Lower lobe of right lung (tissue), 2 donors: Measurements from ENCODE around the gene APCDD1. TPM values are rescaled to one million over a fixed set of nuclear protein-coding genes. Genes with fewer than 3 reads are reported as not detected.

Source experiments
- ATAC-seq, 2 donors: fragments of 200-7000 bp; cut with Tn5 transposase; one replicate each; pipeline ENCODE4 v1.9.1; 2020 to 2022; ENCODE audit warnings: mild to moderate bottlenecking in 2 of 2, moderate library complexity in 2 of 2
- DNase-seq: peaks from one replicate; pipeline ENCODE4 v3.0.0-alpha.2; 2020
- H3K27ac ChIP-seq: fragments of 200-600 bp; one replicate; pipeline ENCODE4 v1.8.0; 2022
- H3K27me3 ChIP-seq: fragments of 200-600 bp; one replicate; pipeline ENCODE4 v1.8.0; 2022; ENCODE audit warnings: low read depth
- H3K36me3 ChIP-seq: fragments of 200-600 bp; one replicate; pipeline ENCODE4 v1.8.0; 2022; ENCODE audit warnings: mild to moderate bottlenecking
- H3K4me1 ChIP-seq: fragments of 200-600 bp; one replicate; pipeline ENCODE4 v1.8.0; 2022
- H3K4me3 ChIP-seq: fragments of 200-600 bp; one replicate; pipeline ENCODE4 v1.8.0; 2022; ENCODE audit warnings: mild to moderate bottlenecking
- H3K9me3 ChIP-seq: fragments of 200-600 bp; one replicate; pipeline ENCODE4 v1.8.0; 2022
- intact Hi-C: fragments of 100-400 bp; cut with DNase I; formaldehyde crosslinking; loops from one replicate; pipeline ENCODE4 v1.11.0; 2022
- total RNA-seq: library from RNA; stranded (reverse); fragmentation: NEBNext Ultra II Directional; extraction: Animal tissue kit (Norgen Biotek cat#: 25700); gene quantifications from one replicate; pipeline ENCODE4 v1.2.1, GENCODE V29; 2021
- TF ChIP-seq, protein P1 (sequence below): fragments of 200-600 bp; IDR thresholded peaks from one replicate; pipeline ENCODE4 v1.8.0; 2022; ENCODE audit warnings: antibody characterized with exemption, mild to moderate bottlenecking
- donor health status: DM: no; HTN: yes; CAD: no; lungs with severe emphysema.

Gene APCDD1
- total RNA-seq, 1 donor from 2014 or later: 33.4 TPM

DNA sequence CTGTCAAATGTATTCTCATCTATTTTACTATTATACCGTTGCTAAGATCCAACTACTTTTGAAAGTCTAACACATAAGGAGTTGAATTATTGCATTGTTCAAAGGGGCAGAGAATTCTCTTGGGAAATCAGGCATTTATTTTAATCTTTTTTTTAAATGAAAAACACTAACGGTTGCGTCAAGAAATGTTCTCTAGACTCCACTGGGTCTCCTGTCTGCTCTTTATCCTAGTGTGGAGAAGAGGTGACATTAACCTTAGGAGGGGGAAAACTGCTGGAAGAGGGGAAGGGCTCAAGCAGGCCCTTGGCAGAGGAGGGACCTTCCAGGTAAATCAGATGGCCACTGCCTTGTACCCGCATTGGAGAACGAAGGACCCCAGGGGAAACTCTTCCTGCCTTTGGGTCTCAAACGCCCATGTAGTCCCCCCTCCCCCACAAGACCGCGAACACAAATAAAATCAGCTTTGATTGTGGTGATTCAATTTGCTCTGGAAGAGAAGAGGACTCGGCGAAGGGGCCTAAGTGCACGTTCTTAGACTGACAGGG, 1.1 kb upstream of the APCDD1 start:
- TF ChIP-seq, protein P1, sequence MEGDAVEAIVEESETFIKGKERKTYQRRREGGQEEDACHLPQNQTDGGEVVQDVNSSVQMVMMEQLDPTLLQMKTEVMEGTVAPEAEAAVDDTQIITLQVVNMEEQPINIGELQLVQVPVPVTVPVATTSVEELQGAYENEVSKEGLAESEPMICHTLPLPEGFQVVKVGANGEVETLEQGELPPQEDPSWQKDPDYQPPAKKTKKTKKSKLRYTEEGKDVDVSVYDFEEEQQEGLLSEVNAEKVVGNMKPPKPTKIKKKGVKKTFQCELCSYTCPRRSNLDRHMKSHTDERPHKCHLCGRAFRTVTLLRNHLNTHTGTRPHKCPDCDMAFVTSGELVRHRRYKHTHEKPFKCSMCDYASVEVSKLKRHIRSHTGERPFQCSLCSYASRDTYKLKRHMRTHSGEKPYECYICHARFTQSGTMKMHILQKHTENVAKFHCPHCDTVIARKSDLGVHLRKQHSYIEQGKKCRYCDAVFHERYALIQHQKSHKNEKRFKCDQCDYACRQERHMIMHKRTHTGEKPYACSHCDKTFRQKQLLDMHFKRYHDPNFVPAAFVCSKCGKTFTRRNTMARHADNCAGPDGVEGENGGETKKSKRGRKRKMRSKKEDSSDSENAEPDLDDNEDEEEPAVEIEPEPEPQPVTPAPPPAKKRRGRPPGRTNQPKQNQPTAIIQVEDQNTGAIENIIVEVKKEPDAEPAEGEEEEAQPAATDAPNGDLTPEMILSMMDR: no peak
- H3K36me3 ChIP-seq: no peaks in the 10 kb centered on the region
- DNase-seq (no peak), ATAC-seq (no peak)
- intact Hi-C loops: no loop called here
- peak overlapping the region; percentile 82 for H3K27ac ChIP-seq
- H3K4me3 ChIP-seq: peak overlapping the region; percentile 36
- H3K4me1 ChIP-seq: peaks cover 15% of the 10 kb centered on the region
- H3K27me3 ChIP-seq: peaks cover 4% of the 10 kb centered on the region
- no peaks in the 10 kb centered on the region for H3K9me3 ChIP-seq

DNA sequence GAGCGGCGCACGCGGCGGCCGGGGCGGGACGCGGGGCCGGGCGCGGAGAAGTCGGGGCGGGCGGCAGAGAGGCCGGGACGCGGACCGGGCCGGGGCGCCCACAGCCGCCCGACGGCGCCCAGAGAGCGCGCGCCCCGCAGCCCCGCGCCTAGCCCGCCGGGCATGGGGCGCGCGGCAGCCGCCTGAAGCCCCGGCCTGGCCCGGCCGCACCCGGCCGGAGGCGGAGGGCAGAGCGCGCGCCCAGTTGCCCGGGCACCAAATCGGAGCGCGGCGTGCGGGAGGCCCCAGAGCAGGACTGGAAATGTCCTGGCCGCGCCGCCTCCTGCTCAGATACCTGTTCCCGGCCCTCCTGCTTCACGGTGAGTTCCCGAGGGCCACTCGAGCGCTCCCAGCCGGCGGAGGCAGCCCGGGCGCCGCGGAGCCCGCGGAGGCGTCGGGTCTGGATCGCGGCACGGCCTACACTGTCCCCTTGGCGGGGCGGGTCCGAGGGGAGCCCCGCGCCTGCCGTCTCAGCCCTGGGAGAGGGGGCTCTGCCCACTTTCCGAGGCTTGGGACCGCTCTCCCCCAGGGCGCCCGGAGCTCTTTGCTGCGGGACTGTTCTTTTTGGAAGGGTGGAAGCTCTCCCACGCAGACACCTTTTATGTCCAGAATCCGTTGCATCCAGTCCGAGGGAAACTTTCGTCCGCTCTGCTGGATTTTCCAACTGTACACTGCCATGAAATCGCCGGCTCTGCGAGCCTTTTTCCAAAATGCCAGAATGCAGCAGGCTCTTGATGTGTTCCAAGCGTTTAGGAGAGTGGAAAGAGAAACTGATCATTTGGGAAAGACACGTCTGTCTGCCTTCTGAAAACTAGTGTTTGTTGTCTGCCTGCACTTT, 484 bp downstream of the APCDD1 start:
- H3K4me3 ChIP-seq: peak overlapping the region; percentile 75
- peaks cover 4% of the 10 kb centered on the region for H3K27me3 ChIP-seq
- intact Hi-C loops: no loop called here
- H3K4me1 ChIP-seq: peaks cover 15% of the 10 kb centered on the region
- peak; percentile 63 to 74 for ATAC-seq
- TF ChIP-seq, protein P1: no peak
- H3K9me3 ChIP-seq: no peaks in the 10 kb centered on the region
- H3K36me3 ChIP-seq: no peaks in the 10 kb centered on the region
- peak overlapping the region; percentile 88 for H3K27ac ChIP-seq
- peak; percentile 70 for DNase-seq

DNA sequence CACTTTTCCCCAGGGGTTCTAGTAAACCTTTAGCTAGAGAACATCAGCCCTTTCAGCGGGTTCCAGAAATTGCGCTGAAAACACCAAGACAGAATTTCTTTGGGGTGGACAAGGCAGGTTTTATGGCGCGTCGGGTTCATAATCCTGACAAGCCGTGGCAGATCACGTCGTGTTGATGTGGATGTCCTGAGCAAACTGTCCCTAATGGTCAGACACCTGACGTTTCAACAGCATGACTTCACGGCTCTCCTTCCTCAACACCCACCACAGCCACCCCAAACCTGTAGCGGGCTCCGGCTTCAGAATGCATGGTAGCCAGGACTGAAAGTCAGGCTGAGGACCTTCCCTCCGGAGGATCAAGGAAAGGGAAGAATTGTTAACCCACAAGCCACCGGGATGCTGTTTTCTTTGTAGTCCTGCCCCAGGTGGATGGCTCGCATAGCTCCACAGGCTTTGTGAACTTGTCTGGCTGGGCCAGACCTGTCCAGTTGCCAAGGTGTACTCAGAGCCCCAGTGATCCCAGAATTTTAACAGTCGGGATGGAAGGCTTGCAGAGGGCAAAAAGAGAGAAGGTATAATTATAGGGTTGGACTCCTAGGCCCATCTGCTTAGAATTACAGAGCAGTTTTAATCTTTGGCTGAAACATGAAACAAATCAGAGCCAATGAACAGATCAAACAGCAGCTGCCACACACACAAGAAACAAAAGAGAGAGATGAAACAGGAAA, 1.5 kb downstream of the APCDD1 start:
- H3K4me3 ChIP-seq: peak overlapping the region; percentile 75
- DNase-seq (no peak), ATAC-seq (no peak)
- H3K27me3 ChIP-seq: peaks cover 4% of the 10 kb centered on the region
- H3K36me3 ChIP-seq: no peaks in the 10 kb centered on the region
- H3K9me3 ChIP-seq: no peaks in the 10 kb centered on the region
- TF ChIP-seq, protein P1: no peak
- peak overlapping the region; percentile 88 for H3K27ac ChIP-seq
- peaks cover 15% of the 10 kb centered on the region for H3K4me1 ChIP-seq
- intact Hi-C loops: no loop called here

DNA sequence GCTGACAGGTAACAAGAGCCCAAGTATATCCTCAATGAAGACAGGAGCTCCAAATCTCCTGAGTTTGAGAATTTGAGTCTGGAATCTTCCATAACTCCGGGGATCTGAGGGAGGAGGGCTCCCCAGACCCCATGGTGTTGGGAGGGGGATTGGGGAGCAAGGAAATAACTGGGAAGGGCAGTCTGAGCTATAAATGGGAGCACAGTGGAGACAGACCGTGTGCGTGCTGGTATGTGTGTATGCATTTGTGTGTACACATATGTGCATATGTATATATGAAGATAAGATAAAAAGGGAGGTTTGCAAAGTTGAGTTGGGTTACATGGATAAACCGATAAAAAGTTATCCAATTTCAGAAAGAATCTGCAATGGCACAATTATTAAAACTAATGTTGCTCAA, 2.3 kb downstream of the APCDD1 start:
- H3K36me3 ChIP-seq: no peaks in the 10 kb centered on the region
- no peak overlapping the region for H3K27ac ChIP-seq
- H3K9me3 ChIP-seq: no peaks in the 10 kb centered on the region
- TF ChIP-seq, protein P1: no peak
- intact Hi-C loops: no loop called here
- H3K4me3 ChIP-seq: peak overlapping the region; percentile 75
- H3K27me3 ChIP-seq: peaks cover 4% of the 10 kb centered on the region
- DNase-seq (no peak), ATAC-seq (no peak)
- H3K4me1 ChIP-seq: peaks cover 15% of the 10 kb centered on the region

DNA sequence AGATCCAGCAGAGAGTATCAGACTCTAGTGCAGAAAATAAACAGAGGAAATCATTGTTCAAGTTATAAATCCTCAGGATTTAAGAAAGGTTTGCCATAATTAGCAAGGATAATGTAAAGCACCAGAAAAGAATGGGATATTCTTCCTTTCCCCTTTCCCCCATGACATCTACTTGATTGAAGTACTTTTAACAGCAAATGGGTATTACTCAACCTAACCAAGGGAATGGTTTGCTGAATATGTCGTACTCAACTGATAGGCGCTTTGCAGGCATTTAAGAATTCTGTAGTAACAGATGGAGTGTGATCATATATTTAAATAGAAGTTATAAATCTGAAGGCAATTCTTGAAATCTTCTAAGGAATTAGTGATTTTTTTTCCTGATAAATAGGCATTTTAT, 2.7 kb downstream of the APCDD1 start:
- Histone ChIP-seq H3K4me1 (peaks cover 15% of the 10 kb centered on the region), H3K36me3 (no peaks in the 10 kb centered on the region), H3K4me3 (peak overlapping the region; percentile 75), H3K27me3 (peaks cover 4% of the 10 kb centered on the region), H3K9me3 (no peaks in the 10 kb centered on the region), H3K27ac (no peak overlapping the region)
- ATAC-seq (no peak), DNase-seq (no peak)
- intact Hi-C loops: no loop called here
- TF ChIP-seq, protein P1: no peak
